ENCODE data around the gene CSN3.

GRCh38 chr4:70197842-70198241, 44.6 kb upstream of the CSN3 start:
- no peak for TF ChIP-seq EP300 (conservative IDR thresholded peaks at IDR 0.05; ENCODE audit: poor library complexity, severe bottlenecking)
- no peak for TF ChIP-seq CTCF (IDR thresholded peaks at IDR 0.05; ENCODE audit: poor library complexity, severe bottlenecking)
- TF ChIP-seq RAD21 (conservative IDR thresholded peaks at IDR 0.05) = no peak
- no peak for TF ChIP-seq TAF1 (IDR thresholded peaks at IDR 0.05; ENCODE audit: low read depth)
- TF ChIP-seq REST (IDR thresholded peaks at IDR 0.05; ENCODE audit: borderline replicate concordance) = no peak
- TF ChIP-seq EZH2 (IDR thresholded peaks at IDR 0.05; ENCODE audit: borderline replicate concordance, insufficient read depth, low read length, poor library complexity, severe bottlenecking) = no peak
- TF ChIP-seq POLR2AphosphoS5 (IDR thresholded peaks at IDR 0.05) = no peak
- TF ChIP-seq SMC3 (conservative IDR thresholded peaks at IDR 0.05; ENCODE audit: poor library complexity) = no peak
- TF ChIP-seq MXI1 (conservative IDR thresholded peaks at IDR 0.05; ENCODE audit: poor library complexity, severe bottlenecking) = no peak
